ENCODE measurements around the gene RAD51B. TPM values are rescaled to one million over a fixed set of nuclear protein-coding genes. Genes with fewer than 3 reads are reported as not detected.

RAD51B gene
- total and polyA plus RNA-seq, 2 of the 13 experiments (the other 11 are each of a cell fraction or from before 2014, with no cell fraction given) = 7.0 to 9.5 TPM

GRCh38 chr14:68172627-68173026, 353.0 kb downstream of the RAD51B start (continued):
- TF ChIP-seq HNF1A (IDR thresholded peaks at IDR 0.05; ENCODE audit: low read depth) (peak; percentile 96), HNF1A (CRISPR knock-in tag; IDR thresholded peaks at IDR 0.05; ENCODE audit: borderline replicate concordance) (peak; percentile 96), SOX13 (IDR thresholded peaks at IDR 0.05) (no peak), SOX13 (CRISPR knock-in tag; conservative IDR thresholded peaks at IDR 0.05 in 1 of 2, IDR thresholded peaks at IDR 0.05 in 1 of 2) (peak in 1 of 2 experiments; percentile 92; a peak in 2 of 4 replicates), ZNF275 (CRISPR knock-in tag; IDR thresholded peaks at IDR 0.05; ENCODE audit: borderline replicate concordance) (no peak), ZNF644 (CRISPR knock-in tag; IDR thresholded peaks at IDR 0.05; ENCODE audit: low read depth) (0 out of 2 replicates have a peak, but pooled peaks have one; percentile 50), FOXP4 (CRISPR knock-in tag; IDR thresholded peaks at IDR 0.05) (peak; percentile 62), LCORL (IDR thresholded peaks at IDR 0.05) (no peak), LCORL (CRISPR knock-in tag; IDR thresholded peaks at IDR 0.05) (no peak), HMG20A (CRISPR knock-in tag; IDR thresholded peaks at IDR 0.05; ENCODE audit: borderline replicate concordance) (peak; percentile 33; the same call in 1 of the 2 replicates), FOXO1 (CRISPR knock-in tag; IDR thresholded peaks at IDR 0.05) (no peak; the same call in 1 of the 2 replicates), RXRB (CRISPR knock-in tag; IDR thresholded peaks at IDR 0.05; ENCODE audit: borderline replicate concordance) (peak; percentile 72; the same call in 1 of the 2 replicates), NFAT5 (CRISPR knock-in tag; IDR thresholded peaks at IDR 0.05) (no peak), ZFX (CRISPR knock-in tag; IDR thresholded peaks at IDR 0.05; ENCODE audit: low read depth) (peak; percentile 42; the same call in 1 of the 2 replicates), ARNT (IDR thresholded peaks at IDR 0.05) (no peak), HIC2 (CRISPR knock-in tag; IDR thresholded peaks at IDR 0.05; ENCODE audit: low read depth) (no peak)

All from HepG2 (cell line).